ENCODE results near the gene ATOSB. TPM values are rescaled to one million over a fixed set of nuclear protein-coding genes. Genes with fewer than 3 reads are reported as not detected.
A peak's percentile ranks its signal among the peaks of the same experiment; 100 is the strongest.

Gene ATOSB
- total and polyA plus RNA-seq, 9 of the 15 experiments (the other 6 are each of a cell fraction or from before 2014, with no cell fraction given), result 0.45 to 8.0 (median 4.2) TPM

- TF ChIP-seq ZNF592 (IDR thresholded peaks at IDR 0.05) (0 out of 2 replicates have a peak, but pooled peaks have one; percentile 42), RBM25 (IDR thresholded peaks at IDR 0.05; ENCODE audit: low read depth, low read length, severe bottlenecking) (peak; percentile 45), ZFX (CRISPR knock-in tag; IDR thresholded peaks at IDR 0.05) (peak; percentile 97), ELF1 (tag; IDR thresholded peaks at IDR 0.05) (peak; percentile 63), ZBTB26 (CRISPR knock-in tag; IDR thresholded peaks at IDR 0.05) (no peak), ERF (CRISPR knock-in tag; IDR thresholded peaks at IDR 0.05) (0 out of 2 replicates have a peak, but pooled peaks have one; percentile 19), CHAMP1 (IDR thresholded peaks at IDR 0.05) (no peak), E2F5 (CRISPR knock-in tag; IDR thresholded peaks at IDR 0.05) (no peak), UBTF (IDR thresholded peaks at IDR 0.05; ENCODE audit: borderline replicate concordance in 1 of 2, low read depth in 2 of 2, low read length in 2 of 2) (peak; percentile 67 to 95; a peak in 3 of 4 replicates), PRMT5 (CRISPR knock-in tag; IDR thresholded peaks at IDR 0.05) (0 out of 2 replicates have a peak, but pooled peaks have one; percentile 27), HNRNPL (IDR thresholded peaks at IDR 0.05; ENCODE audit: low read depth, low read length) (peak; percentile 9; the same call in 1 of the 2 replicates), NONO (IDR thresholded peaks at IDR 0.05; ENCODE audit: low read depth in 2 of 2, low read length in 1 of 2) (peak; percentile 49 to 50)
These were observed 43.7 kb downstream of the ATOSB start (continued) for GRCh38 chr9:35071814-35072460.
